ENCODE measurements around the gene FOXJ1.

DNA sequence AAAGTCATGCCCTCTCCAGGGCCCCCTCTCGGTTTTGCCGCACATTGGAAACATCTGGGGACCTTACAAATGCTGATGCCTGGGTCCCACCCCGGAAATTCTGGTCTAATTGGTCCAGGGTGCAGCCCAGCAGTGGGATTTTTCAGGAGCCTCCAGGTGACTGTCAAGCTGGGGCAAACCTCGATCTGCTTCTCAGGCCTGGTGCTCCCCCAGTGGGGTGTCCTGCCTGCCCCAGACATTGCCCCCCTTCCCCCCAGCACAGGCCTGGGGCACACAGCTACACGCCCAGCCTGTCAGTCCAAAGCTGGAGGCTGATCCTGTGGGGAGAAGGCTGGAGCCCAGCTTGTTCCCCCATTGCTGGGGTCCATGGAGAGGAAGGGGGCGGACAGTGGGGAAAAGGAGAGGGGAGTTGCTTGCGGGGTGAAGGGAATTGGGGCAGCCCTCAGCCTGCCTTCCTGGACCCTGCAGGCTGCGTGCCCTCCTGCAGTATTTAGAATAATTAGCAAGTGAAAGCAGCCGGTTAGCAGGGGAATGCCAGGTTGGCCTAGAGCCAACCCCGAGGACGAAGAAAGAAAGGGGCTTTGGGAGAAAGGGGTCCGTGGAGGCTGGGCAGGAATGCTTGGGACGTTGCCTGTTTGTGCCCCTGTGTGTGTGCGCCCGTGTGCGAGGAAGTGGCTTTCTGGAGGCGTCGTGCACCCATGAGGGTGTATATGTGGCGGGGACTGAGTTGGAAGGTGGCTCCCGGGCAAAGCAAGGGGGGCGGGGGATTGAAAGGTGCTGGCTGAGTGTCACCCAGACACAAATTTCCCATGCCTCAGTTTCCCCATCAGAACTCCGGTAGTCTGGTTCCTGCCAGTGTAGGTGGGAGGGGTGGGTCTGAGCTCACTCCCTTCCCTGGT is 5.9 kb downstream of the FOXJ1 start:
- TF ChIP-seq, protein P1, sequence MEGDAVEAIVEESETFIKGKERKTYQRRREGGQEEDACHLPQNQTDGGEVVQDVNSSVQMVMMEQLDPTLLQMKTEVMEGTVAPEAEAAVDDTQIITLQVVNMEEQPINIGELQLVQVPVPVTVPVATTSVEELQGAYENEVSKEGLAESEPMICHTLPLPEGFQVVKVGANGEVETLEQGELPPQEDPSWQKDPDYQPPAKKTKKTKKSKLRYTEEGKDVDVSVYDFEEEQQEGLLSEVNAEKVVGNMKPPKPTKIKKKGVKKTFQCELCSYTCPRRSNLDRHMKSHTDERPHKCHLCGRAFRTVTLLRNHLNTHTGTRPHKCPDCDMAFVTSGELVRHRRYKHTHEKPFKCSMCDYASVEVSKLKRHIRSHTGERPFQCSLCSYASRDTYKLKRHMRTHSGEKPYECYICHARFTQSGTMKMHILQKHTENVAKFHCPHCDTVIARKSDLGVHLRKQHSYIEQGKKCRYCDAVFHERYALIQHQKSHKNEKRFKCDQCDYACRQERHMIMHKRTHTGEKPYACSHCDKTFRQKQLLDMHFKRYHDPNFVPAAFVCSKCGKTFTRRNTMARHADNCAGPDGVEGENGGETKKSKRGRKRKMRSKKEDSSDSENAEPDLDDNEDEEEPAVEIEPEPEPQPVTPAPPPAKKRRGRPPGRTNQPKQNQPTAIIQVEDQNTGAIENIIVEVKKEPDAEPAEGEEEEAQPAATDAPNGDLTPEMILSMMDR (tag by site-specific recombination; IDR thresholded peaks at IDR 0.05) = no peak
- TF ChIP-seq ZIC2 (tag by site-specific recombination; IDR thresholded peaks at IDR 0.05) (0 out of 2 replicates have a peak, but pooled peaks have one; percentile 13), ZNF768 (tag by site-specific recombination; IDR thresholded peaks at IDR 0.05) (no peak), ZNF843 (tag by site-specific recombination; IDR thresholded peaks at IDR 0.05) (no peak), EGR2 (tag by site-specific recombination; IDR thresholded peaks at IDR 0.05; ENCODE audit: low read depth) (no peak), KLF9 (tag by site-specific recombination; IDR thresholded peaks at IDR 0.05; ENCODE audit: low read depth) (no peak), ZNF132 (tag by site-specific recombination; IDR thresholded peaks at IDR 0.05; ENCODE audit: borderline replicate concordance) (no peak)
- TF ChIP-seq, protein P2, sequence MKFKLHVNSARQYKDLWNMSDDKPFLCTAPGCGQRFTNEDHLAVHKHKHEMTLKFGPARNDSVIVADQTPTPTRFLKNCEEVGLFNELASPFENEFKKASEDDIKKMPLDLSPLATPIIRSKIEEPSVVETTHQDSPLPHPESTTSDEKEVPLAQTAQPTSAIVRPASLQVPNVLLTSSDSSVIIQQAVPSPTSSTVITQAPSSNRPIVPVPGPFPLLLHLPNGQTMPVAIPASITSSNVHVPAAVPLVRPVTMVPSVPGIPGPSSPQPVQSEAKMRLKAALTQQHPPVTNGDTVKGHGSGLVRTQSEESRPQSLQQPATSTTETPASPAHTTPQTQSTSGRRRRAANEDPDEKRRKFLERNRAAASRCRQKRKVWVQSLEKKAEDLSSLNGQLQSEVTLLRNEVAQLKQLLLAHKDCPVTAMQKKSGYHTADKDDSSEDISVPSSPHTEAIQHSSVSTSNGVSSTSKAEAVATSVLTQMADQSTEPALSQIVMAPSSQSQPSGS (tag by site-specific recombination; IDR thresholded peaks at IDR 0.05; ENCODE audit: low read depth) = no peak
- TF ChIP-seq, protein P3, sequence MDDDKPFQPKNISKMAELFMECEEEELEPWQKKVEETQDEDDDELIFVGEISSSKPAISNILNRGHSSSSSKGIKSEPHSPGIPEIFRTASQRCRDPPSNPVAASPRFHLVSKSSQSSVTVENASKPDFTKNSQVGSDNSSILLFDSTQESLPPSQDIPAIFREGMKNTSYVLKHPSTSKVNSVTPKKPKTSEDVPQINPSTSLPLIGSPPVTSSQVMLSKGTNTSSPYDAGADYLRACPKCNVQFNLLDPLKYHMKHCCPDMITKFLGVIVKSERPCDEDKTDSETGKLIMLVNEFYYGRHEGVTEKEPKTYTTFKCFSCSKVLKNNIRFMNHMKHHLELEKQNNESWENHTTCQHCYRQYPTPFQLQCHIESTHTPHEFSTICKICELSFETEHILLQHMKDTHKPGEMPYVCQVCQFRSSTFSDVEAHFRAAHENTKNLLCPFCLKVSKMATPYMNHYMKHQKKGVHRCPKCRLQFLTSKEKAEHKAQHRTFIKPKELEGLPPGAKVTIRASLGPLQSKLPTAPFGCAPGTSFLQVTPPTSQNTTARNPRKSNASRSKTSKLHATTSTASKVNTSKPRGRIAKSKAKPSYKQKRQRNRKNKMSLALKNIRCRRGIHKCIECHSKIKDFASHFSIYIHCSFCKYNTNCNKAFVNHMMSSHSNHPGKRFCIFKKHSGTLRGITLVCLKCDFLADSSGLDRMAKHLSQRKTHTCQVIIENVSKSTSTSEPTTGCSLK (tag by site-specific recombination; IDR thresholded peaks at IDR 0.05) = no peak
- TF ChIP-seq, protein P4, sequence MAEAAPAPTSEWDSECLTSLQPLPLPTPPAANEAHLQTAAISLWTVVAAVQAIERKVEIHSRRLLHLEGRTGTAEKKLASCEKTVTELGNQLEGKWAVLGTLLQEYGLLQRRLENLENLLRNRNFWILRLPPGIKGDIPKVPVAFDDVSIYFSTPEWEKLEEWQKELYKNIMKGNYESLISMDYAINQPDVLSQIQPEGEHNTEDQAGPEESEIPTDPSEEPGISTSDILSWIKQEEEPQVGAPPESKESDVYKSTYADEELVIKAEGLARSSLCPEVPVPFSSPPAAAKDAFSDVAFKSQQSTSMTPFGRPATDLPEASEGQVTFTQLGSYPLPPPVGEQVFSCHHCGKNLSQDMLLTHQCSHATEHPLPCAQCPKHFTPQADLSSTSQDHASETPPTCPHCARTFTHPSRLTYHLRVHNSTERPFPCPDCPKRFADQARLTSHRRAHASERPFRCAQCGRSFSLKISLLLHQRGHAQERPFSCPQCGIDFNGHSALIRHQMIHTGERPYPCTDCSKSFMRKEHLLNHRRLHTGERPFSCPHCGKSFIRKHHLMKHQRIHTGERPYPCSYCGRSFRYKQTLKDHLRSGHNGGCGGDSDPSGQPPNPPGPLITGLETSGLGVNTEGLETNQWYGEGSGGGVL (tag by site-specific recombination; IDR thresholded peaks at IDR 0.05) = no peak

Measured in HEK293 (cell line).